Neural cell (in vitro differentiated cells): Measurements from ENCODE around the gene RNF144B. TPM values are rescaled to one million over a fixed set of nuclear protein-coding genes. Genes with fewer than 3 reads are reported as not detected.

Source experiments
- H2AFZ ChIP-seq: fragments of 200-600, 300-800 bp; sonication (generic), shearing (Covaris generic); 2 replicates; pipeline ENCODE4 v1.6.0; 2014; ENCODE audit warnings: low read depth, mild to moderate bottlenecking, antibody characterized with exemption, low read length, moderate library complexity
- H3F3A ChIP-seq: fragments of 200-600 bp; shearing (Covaris generic); 2 replicates; pipeline ENCODE4 v1.6.1; 2016; ENCODE audit warnings: mild to moderate bottlenecking, moderate library complexity, mixed read lengths, antibody characterized with exemption, low read length; ENCODE audit not compliant: insufficient read depth, poor library complexity, severe bottlenecking
- H3K27ac ChIP-seq: fragments of 200-600, 300-800 bp; sonication (generic), shearing (Covaris generic); 2 replicates; pipeline ENCODE4 v1.5.1; 2014; ENCODE audit warnings: mild to moderate bottlenecking, low read length, moderate library complexity
- H3K27me3 ChIP-seq: fragments of 300-800, 200-600 bp; sonication (generic), shearing (Covaris generic); 2 replicates; pipeline ENCODE4 v1.6.0; 2014; ENCODE audit warnings: mild to moderate bottlenecking, low read depth, low read length, moderate library complexity; ENCODE audit not compliant: insufficient read depth
- H3K36me3 ChIP-seq: fragments of 300-800, 200-600 bp; sonication (generic), shearing (Covaris generic); 2 replicates; pipeline ENCODE4 v1.5.1; 2014; ENCODE audit warnings: mild to moderate bottlenecking, antibody characterized with exemption, low read length, moderate library complexity; ENCODE audit not compliant: insufficient read depth
- H3K4me2 ChIP-seq: fragments of 300-800, 200-600 bp; sonication (generic), shearing (Covaris generic); 2 replicates; pipeline ENCODE4 v1.6.0; 2014; ENCODE audit warnings: mild to moderate bottlenecking, low read length
- H3K4me3 ChIP-seq: fragments of 300-800, 200-600 bp; sonication (generic), shearing (Covaris generic); 2 replicates; pipeline ENCODE4 v1.5.1; 2014; ENCODE audit warnings: mild to moderate bottlenecking, low read length, moderate library complexity
- H3K79me2 ChIP-seq: fragments of 200-600 bp; shearing (Covaris generic); replicated peaks from 2 replicates; pipeline ENCODE4 v1.6.0; 2014; ENCODE audit warnings: mild to moderate bottlenecking, low read length, moderate library complexity; ENCODE audit not compliant: insufficient read depth
- H3K9ac ChIP-seq: fragments of 300-800, 200-600 bp; sonication (generic), shearing (Covaris generic); 2 replicates; pipeline ENCODE4 v1.6.1; 2016; ENCODE audit warnings: mild to moderate bottlenecking, low read length, mixed read lengths
- H3K9me2 ChIP-seq: fragments of 200-600 bp; shearing (Covaris generic); 2 replicates; pipeline ENCODE4 v1.6.1; 2016; ENCODE audit warnings: mild to moderate bottlenecking, low read length, mixed read lengths; ENCODE audit not compliant: insufficient read depth
- H3K9me3 ChIP-seq: fragments of 200-600, 300-800 bp; sonication (generic), shearing (Covaris generic); 2 replicates; pipeline ENCODE4 v1.6.1; 2016; ENCODE audit warnings: mild to moderate bottlenecking, mixed run types, low read length, moderate library complexity, mixed read lengths
- H4K20me1 ChIP-seq: fragments of 200-600 bp; shearing (Covaris generic); 2 replicates; pipeline ENCODE4 v1.6.1; 2016; ENCODE audit warnings: mild to moderate bottlenecking, mixed run types; ENCODE audit not compliant: insufficient read depth
- EP300 ChIP-seq: fragments of 450-650 bp; conservative IDR thresholded peaks from 2 replicates; pipeline ENCODE4 v1.6.1; 2014; ENCODE audit warnings: antibody characterized with exemption, mild to moderate bottlenecking, moderate library complexity; ENCODE audit not compliant: poor library complexity, severe bottlenecking
- EZH2 ChIP-seq: fragments of 200-600, 300-800 bp; shearing (Covaris generic), sonication (generic); IDR thresholded peaks from 2 replicates; pipeline ENCODE4 v1.6.1; 2014; ENCODE audit warnings: antibody characterized with exemption, low read length, borderline replicate concordance, mild to moderate bottlenecking; ENCODE audit not compliant: insufficient read depth, poor library complexity, severe bottlenecking
- MXI1 ChIP-seq: fragments of 450-650 bp; conservative IDR thresholded peaks from 2 replicates; pipeline ENCODE4 v1.6.1; 2014; ENCODE audit warnings: antibody characterized with exemption, mild to moderate bottlenecking; ENCODE audit not compliant: poor library complexity, severe bottlenecking
- POLR2AphosphoS5 ChIP-seq: IDR thresholded peaks from 2 replicates; pipeline ENCODE4 v1.6.1; 2012
- RAD21 ChIP-seq: fragments of 450-650 bp; conservative IDR thresholded peaks from 2 replicates; pipeline ENCODE4 v1.6.1; 2014; ENCODE audit warnings: antibody characterized with exemption, mild to moderate bottlenecking, moderate library complexity
- SMC3 ChIP-seq: fragments of 450-650 bp; conservative IDR thresholded peaks from 2 replicates; pipeline ENCODE4 v1.6.1; 2014; ENCODE audit warnings: antibody characterized with exemption, mild to moderate bottlenecking, moderate library complexity; ENCODE audit not compliant: poor library complexity
- TAF1 ChIP-seq: IDR thresholded peaks from 2 replicates; pipeline ENCODE4 v1.6.1; 2012; ENCODE audit warnings: low read depth
- polyA plus RNA-seq: library from polyadenylated mRNA; depleted of rRNA; stranded (reverse); fragments of >200 nt; gene quantifications from 2 replicates; pipeline ENCODE4 v1.2.3, GENCODE V29; 2014
- TF ChIP-seq, protein P1 (sequence below): IDR thresholded peaks from 2 replicates; pipeline ENCODE4 v1.6.1; 2012; ENCODE audit warnings: borderline replicate concordance
- TF ChIP-seq, protein P2 (sequence below): fragments of 450-650 bp; IDR thresholded peaks from 2 replicates; pipeline ENCODE4 v1.5.1; 2014; ENCODE audit warnings: antibody characterized with exemption, mild to moderate bottlenecking, moderate library complexity; ENCODE audit not compliant: poor library complexity, severe bottlenecking

Gene RNF144B
- polyA plus RNA-seq, 1 donor from 2014 or later: 0.15 TPM

DNA sequence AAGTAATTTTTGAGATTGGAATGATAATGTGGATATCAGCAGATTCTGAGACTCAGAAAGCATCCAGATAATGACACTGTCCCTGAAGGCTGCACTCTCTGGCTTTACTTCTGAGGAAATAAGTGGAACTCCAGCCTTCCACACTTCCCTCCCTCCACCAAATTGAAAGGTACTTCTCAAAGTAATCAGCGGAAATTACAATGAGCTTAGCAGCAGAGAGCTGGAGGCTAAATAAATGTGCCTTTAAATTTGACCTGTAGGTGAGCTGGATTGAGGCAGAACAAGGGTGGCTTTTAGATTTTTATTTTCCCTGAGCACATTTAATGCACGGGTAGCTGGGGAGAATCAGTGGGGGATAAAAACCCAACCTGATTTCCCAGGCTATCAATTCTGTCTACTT, 39.3 kb upstream of the RNF144B start:
- Histone ChIP-seq H3K27ac (no peak overlapping the region), H3K9me3 (no peaks in the 10 kb centered on the region), H3K9me2 (no peaks in the 10 kb centered on the region), H4K20me1 (no peaks in the 10 kb centered on the region), H3K27me3 (no peaks in the 10 kb centered on the region), H3K4me3 (no peak overlapping the region), H3K4me2 (no peak overlapping the region), H2AFZ (no peak overlapping the region), H3F3A (no peaks in the 10 kb centered on the region), H3K9ac (no peak overlapping the region), H3K79me2 (no peaks in the 10 kb centered on the region), H3K36me3 (no peaks in the 10 kb centered on the region)
- no peak for TF ChIP-seq RAD21

DNA sequence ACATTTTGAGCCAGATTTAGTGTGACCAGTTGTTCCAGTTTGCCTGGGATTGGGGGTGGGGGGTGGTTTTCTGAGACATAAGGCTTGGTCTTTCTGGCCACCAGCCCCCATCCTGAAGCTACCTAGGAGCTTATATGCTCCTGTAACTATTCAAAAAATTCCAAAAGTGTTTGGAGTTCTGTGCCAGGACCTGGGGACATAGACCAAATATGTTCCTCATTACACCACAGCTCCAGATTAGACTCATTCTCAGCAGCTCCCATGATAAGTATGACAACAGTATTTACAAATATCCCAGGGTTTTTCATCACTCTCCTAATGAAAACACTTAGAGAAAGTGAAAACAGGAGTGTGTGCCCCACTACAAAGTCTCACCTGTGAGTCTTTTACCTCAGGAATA, 37.8 kb upstream of the RNF144B start:
- Histone ChIP-seq H4K20me1 (no peaks in the 10 kb centered on the region), H3K36me3 (no peaks in the 10 kb centered on the region), H3K4me3 (no peak overlapping the region), H3K27me3 (no peaks in the 10 kb centered on the region), H3K79me2 (no peaks in the 10 kb centered on the region), H3K27ac (no peak overlapping the region), H2AFZ (no peak overlapping the region), H3K9me3 (no peaks in the 10 kb centered on the region), H3F3A (no peaks in the 10 kb centered on the region), H3K9ac (no peak overlapping the region), H3K9me2 (no peaks in the 10 kb centered on the region), H3K4me2 (no peak overlapping the region)
- no peak for TF ChIP-seq POLR2AphosphoS5
- no peak for TF ChIP-seq MXI1
- TF ChIP-seq, protein P1, sequence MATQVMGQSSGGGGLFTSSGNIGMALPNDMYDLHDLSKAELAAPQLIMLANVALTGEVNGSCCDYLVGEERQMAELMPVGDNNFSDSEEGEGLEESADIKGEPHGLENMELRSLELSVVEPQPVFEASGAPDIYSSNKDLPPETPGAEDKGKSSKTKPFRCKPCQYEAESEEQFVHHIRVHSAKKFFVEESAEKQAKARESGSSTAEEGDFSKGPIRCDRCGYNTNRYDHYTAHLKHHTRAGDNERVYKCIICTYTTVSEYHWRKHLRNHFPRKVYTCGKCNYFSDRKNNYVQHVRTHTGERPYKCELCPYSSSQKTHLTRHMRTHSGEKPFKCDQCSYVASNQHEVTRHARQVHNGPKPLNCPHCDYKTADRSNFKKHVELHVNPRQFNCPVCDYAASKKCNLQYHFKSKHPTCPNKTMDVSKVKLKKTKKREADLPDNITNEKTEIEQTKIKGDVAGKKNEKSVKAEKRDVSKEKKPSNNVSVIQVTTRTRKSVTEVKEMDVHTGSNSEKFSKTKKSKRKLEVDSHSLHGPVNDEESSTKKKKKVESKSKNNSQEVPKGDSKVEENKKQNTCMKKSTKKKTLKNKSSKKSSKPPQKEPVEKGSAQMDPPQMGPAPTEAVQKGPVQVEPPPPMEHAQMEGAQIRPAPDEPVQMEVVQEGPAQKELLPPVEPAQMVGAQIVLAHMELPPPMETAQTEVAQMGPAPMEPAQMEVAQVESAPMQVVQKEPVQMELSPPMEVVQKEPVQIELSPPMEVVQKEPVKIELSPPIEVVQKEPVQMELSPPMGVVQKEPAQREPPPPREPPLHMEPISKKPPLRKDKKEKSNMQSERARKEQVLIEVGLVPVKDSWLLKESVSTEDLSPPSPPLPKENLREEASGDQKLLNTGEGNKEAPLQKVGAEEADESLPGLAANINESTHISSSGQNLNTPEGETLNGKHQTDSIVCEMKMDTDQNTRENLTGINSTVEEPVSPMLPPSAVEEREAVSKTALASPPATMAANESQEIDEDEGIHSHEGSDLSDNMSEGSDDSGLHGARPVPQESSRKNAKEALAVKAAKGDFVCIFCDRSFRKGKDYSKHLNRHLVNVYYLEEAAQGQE: no peak
- no peak for TF ChIP-seq TAF1
- TF ChIP-seq EP300: no peak
- TF ChIP-seq SMC3: no peak
- TF ChIP-seq EZH2: no peak
- no peak for TF ChIP-seq RAD21
- TF ChIP-seq, protein P2, sequence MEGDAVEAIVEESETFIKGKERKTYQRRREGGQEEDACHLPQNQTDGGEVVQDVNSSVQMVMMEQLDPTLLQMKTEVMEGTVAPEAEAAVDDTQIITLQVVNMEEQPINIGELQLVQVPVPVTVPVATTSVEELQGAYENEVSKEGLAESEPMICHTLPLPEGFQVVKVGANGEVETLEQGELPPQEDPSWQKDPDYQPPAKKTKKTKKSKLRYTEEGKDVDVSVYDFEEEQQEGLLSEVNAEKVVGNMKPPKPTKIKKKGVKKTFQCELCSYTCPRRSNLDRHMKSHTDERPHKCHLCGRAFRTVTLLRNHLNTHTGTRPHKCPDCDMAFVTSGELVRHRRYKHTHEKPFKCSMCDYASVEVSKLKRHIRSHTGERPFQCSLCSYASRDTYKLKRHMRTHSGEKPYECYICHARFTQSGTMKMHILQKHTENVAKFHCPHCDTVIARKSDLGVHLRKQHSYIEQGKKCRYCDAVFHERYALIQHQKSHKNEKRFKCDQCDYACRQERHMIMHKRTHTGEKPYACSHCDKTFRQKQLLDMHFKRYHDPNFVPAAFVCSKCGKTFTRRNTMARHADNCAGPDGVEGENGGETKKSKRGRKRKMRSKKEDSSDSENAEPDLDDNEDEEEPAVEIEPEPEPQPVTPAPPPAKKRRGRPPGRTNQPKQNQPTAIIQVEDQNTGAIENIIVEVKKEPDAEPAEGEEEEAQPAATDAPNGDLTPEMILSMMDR: no peak

DNA sequence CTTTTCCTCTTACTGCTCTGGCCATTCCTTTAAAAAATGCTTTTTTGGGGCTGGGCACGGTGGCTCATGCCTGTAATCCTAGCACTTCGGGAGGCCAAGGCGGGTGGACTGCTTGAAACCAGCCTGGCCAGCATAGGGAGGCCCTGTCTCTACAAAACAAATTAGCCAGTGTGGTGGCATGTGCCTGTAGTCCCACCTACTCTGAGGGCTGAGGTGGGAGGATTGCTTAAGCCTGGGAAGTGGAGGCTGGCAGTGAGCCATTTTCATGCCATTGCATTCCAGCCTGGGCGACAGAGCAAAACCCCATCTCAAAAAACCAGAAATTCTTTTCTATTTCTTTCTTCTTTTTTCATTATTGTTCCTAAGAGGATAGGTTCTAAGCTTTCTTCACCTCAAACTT, 36.9 kb upstream of the RNF144B start:
- Histone ChIP-seq H2AFZ (no peak overlapping the region), H3K9ac (no peak overlapping the region), H3K4me3 (no peak overlapping the region), H3K9me2 (no peaks in the 10 kb centered on the region), H3K9me3 (no peaks in the 10 kb centered on the region), H3K27me3 (no peaks in the 10 kb centered on the region), H4K20me1 (no peaks in the 10 kb centered on the region), H3K79me2 (no peaks in the 10 kb centered on the region), H3K36me3 (no peaks in the 10 kb centered on the region), H3K4me2 (no peak overlapping the region), H3F3A (no peaks in the 10 kb centered on the region), H3K27ac (no peak overlapping the region)
- TF ChIP-seq POLR2AphosphoS5: no peak
- no peak for TF ChIP-seq EP300
- no peak for TF ChIP-seq TAF1
- no peak for TF ChIP-seq MXI1
- TF ChIP-seq RAD21: no peak
- TF ChIP-seq EZH2: no peak
- TF ChIP-seq, protein P1: no peak
- TF ChIP-seq, protein P2: no peak
- no peak for TF ChIP-seq SMC3
